C4-2B (cell line): Measurements from ENCODE around the gene BMF.

Experiments
- H3K27ac ChIP-seq: fragments of 450-650 bp; 2 replicates; pipeline ENCODE4 v1.5.1; 2017
- CTCF ChIP-seq: fragments of 450-650 bp; conservative IDR thresholded peaks from 2 replicates; pipeline ENCODE4 v1.5.1; 2017; ENCODE audit warnings: mild to moderate bottlenecking
- ZFX ChIP-seq: fragments of 450-650 bp; IDR thresholded peaks from 2 replicates; pipeline ENCODE4 v1.6.1; 2017

Gene BMF

GRCh38 chr15:40065166-40065565, 43.5 kb downstream of the BMF start:
- no peak overlapping the region for H3K27ac ChIP-seq
- no peak for TF ChIP-seq ZFX
- TF ChIP-seq CTCF: no peak

- no peak overlapping the region for H3K27ac ChIP-seq
- no peak for TF ChIP-seq ZFX
- TF ChIP-seq CTCF: no peak
Measured at GRCh38 chr15:40064231-40064894, 44.3 kb downstream of the BMF start.

DNA sequence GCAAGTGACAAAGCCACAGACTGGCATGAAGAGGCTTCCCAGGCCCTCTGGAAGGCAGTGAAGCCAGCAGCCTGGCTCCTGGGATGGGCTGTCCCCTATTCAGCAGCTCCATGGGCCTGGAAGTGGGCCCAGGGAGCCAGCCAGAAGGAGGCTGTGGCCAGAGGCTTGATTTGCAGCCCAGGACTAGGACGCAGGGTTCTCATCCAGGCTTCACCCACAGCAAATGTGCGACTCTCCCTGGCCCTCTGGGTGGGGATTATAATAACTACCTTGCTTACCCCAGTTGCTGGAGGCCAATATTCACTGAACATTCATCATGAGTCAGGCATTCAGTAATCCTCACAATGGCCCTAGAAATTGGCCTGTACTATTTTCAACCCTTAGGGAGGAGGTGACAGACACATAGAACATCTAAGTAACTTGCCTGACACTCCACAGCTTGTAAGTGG, 45.1 kb downstream of the BMF start:
- H3K27ac ChIP-seq: no peak overlapping the region
- TF ChIP-seq CTCF: no peak
- TF ChIP-seq ZFX: no peak

- no peak overlapping the region for H3K27ac ChIP-seq
- no peak for TF ChIP-seq ZFX
- no peak for TF ChIP-seq CTCF
Measured at GRCh38 chr15:40062816-40063562, 45.7 kb downstream of the BMF start.

DNA sequence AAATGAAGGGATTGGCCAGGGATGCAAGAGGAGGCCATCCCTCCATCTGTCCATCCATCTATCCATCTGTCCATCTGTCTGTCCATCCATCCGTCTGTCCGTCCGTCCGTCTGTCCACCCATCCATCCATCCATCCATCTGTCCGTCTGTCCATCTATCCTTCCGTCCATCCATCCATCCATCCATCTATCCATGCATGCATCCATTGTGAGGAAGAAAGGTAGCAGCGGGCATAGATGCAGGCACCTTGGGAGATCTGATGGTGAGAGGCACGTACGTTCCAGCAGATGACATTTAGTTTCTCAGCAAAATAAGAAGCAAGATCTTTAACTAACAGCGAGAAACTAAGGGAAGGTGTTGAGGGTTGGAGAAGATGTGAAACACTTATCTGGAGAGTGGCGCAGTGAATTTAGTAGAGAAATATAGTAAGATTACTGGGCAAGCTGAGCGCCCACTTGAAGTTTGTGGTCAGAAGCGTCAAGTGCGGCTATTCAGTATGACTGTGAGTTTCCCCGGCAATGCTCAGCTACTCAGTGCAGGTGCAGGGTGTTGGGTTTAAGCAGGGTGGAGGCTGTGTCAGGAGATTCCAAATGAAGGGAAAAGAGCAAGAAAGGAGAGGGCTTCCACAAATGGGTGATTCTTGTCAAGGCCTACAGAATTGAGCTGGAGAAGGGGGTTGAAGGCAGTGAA, 47.3 kb downstream of the BMF start:
- no peak overlapping the region for H3K27ac ChIP-seq
- TF ChIP-seq ZFX (no peak), CTCF (no peak)

GRCh38 chr15:40060236-40060961, 48.3 kb downstream of the BMF start:
- TF ChIP-seq ZFX (no peak), CTCF (no peak)
- H3K27ac ChIP-seq: no peak overlapping the region
